ENCODE measurements around the gene ANKRD40.

The ANKRD40 gene

GRCh38 chr17:50668025-50668837, 39.5 kb downstream of the ANKRD40 start:
- DNase-seq = no peak

GRCh38 chr17:50667259-50668024, 40.3 kb downstream of the ANKRD40 start:
- DNase-seq = no peak

GRCh38 chr17:50666316-50666715, 41.4 kb downstream of the ANKRD40 start:
- DNase-seq = no peak

- DNase-seq = no peak
Observed at GRCh38 chr17:50665838-50666237, 41.9 kb downstream of the ANKRD40 start.

- DNase-seq = no peak
Observed at GRCh38 chr17:50664788-50665458, 42.8 kb downstream of the ANKRD40 start.

GRCh38 chr17:50663812-50664374, 43.8 kb downstream of the ANKRD40 start:
- DNase-seq = no peak

- DNase-seq = no peak
Observed at GRCh38 chr17:50662632-50663225, 45.0 kb downstream of the ANKRD40 start.

GRCh38 chr17:50661795-50662391, 45.8 kb downstream of the ANKRD40 start:
- DNase-seq = no peak

- DNase-seq = no peak
Observed at GRCh38 chr17:50661348-50661747, 46.4 kb downstream of the ANKRD40 start.

GRCh38 chr17:50660887-50661345, 46.8 kb downstream of the ANKRD40 start:
- DNase-seq = no peak

GRCh38 chr17:50660042-50660886, 47.5 kb downstream of the ANKRD40 start:
- no peak for DNase-seq

GRCh38 chr17:50659179-50659578, 48.5 kb downstream of the ANKRD40 start:
- DNase-seq = no peak

GRCh38 chr17:50658616-50659015, 49.1 kb downstream of the ANKRD40 start:
- DNase-seq = no peak

GRCh38 chr17:50657627-50658026, 50.1 kb downstream of the ANKRD40 start:
- DNase-seq = no peak

- no peak for DNase-seq
Observed at GRCh38 chr17:50657054-50657453, 50.7 kb downstream of the ANKRD40 start.

GRCh38 chr17:50656509-50656908, 51.2 kb downstream of the ANKRD40 start:
- no peak for DNase-seq

GRCh38 chr17:50653738-50654137, 54.0 kb downstream of the ANKRD40 start:
- DNase-seq = no peak

- DNase-seq = no peak
Observed at GRCh38 chr17:50651661-50652060, 56.1 kb downstream of the ANKRD40 start.

GRCh38 chr17:50649042-50649908, 58.4 kb downstream of the ANKRD40 start:
- DNase-seq = no peak

GRCh38 chr17:50647187-50647586, 60.5 kb downstream of the ANKRD40 start:
- DNase-seq = no peak
